HCT116 (cell line): ENCODE results near the gene IQGAP3. TPM values are rescaled to one million over a fixed set of nuclear protein-coding genes. Genes with fewer than 3 reads are reported as not detected.

ENCODE experiments used
- ATAC-seq: fragments of 200-7000 bp; cut with Tn5 transposase; 2 replicates; pipeline ENCODE4 v1.9.1; 2020; ENCODE audit warnings: mild to moderate bottlenecking, moderate library complexity
- BruUV-seq: library from RNA; stranded (reverse); fragments of 400-500 nt; replicated peaks from 2 replicates; lab custom pipeline; 2021; lab: Mats Ljungman, UMichigan
- CTCF ChIA-PET: fragments of 300-600 bp; sonication (Branson Sonifier 250); formaldehyde crosslinking; loops from one replicate; lab custom pipeline; 2021; ENCODE audit warnings: antibody characterized with exemption; lab: Charles Lee
- POLR2A ChIA-PET: fragments of 300-600, 350-600 bp; sonication (Branson Sonifier 250); formaldehyde crosslinking; loops from one replicate; lab custom pipeline; 2021; ENCODE audit warnings: antibody characterized with exemption; lab: Charles Lee
- RAD21 ChIA-PET, 2 experiments: fragments of 300-600 bp; sonication (Branson Sonifier 250); formaldehyde crosslinking; loops; one replicate each; lab custom pipeline; 2023; ENCODE audit warnings: low total read pairs in 2 of 2; ENCODE audit not compliant: uncharacterized antibody in 2 of 2, unreplicated experiment in 2 of 2, low non-redundant PET in 1 of 2; lab: Charles Lee
- DNase-seq: peaks from one replicate; pipeline ENCODE4 v3.0.0-alpha.2; 2010; ENCODE audit warnings: low read depth, low spot score
- H2AFZ ChIP-seq: fragments of 200-600 bp; shearing (Covaris generic), sonication (generic); 2 replicates; pipeline ENCODE4 v1.6.1; 2017; ENCODE audit warnings: low read depth, mixed run types, mixed read lengths, antibody characterized with exemption, low read length; ENCODE audit not compliant: poor library complexity, severe bottlenecking
- H3K27ac ChIP-seq: 2 replicates; pipeline ENCODE4 v1.5.1; 2012; ENCODE audit warnings: low read depth, low read length
- H3K27me3 ChIP-seq: fragments of 200-600 bp; sonication (generic); 2 replicates; pipeline ENCODE4 v1.6.1; 2016; ENCODE audit warnings: mixed run types, low read length, mixed read lengths; ENCODE audit not compliant: insufficient read depth
- H3K36me3 ChIP-seq, 2 experiments: fragments of 200-500 bp in 1 of 2; fragments of 200-600 bp in 1 of 2; sonication (Bioruptor generic) in 1 of 2; sonication (generic) in 1 of 2; 2 replicates each; pipeline versions ENCODE4 v1.5.1 to v1.6.1; 2014 to 2016; ENCODE audit warnings: low read length in 2 of 2, inconsistent platforms in 1 of 2, mixed read lengths in 1 of 2, mixed run types in 1 of 2; ENCODE audit not compliant: insufficient read depth in 2 of 2, control insufficient read depth in 1 of 2
- H3K4me1 ChIP-seq, 2 experiments: fragments of 200-600 bp in 1 of 2; sonication (generic) in 1 of 2; 2 replicates each; pipeline versions ENCODE4 v1.5.1 to v1.6.1; 2012 to 2017; ENCODE audit warnings: low read length in 2 of 2, inconsistent platforms in 1 of 2, mild to moderate bottlenecking in 1 of 2, mixed read lengths in 1 of 2, mixed run types in 1 of 2, moderate library complexity in 1 of 2; ENCODE audit not compliant: insufficient read depth in 2 of 2, control insufficient read depth in 1 of 2
- H3K4me2 ChIP-seq: fragments of 200-600 bp; sonication (generic); 2 replicates; pipeline ENCODE4 v1.6.1; 2017; ENCODE audit warnings: mixed run types, low read length, mixed read lengths
- H3K4me3 ChIP-seq, 2 experiments: fragments of 200-600 bp in 1 of 2; sonication (generic) in 1 of 2; replicated peaks in 1 of 2; 2 replicates each; pipeline ENCODE4 v1.5.1; 2011 to 2016; ENCODE audit warnings: low read length in 2 of 2, control low read depth in 1 of 2, low read depth in 1 of 2, mild to moderate bottlenecking in 1 of 2, mixed read lengths in 1 of 2, mixed run types in 1 of 2
- H3K79me2 ChIP-seq: fragments of 200-600 bp; sonication (generic); 2 replicates; pipeline ENCODE4 v1.6.1; 2017; ENCODE audit warnings: mild to moderate bottlenecking, mixed run types, low read length, moderate library complexity, mixed read lengths; ENCODE audit not compliant: insufficient read depth
- H3K9ac ChIP-seq: fragments of 200-600 bp; sonication (generic); 2 replicates; pipeline ENCODE4 v1.6.1; 2016; ENCODE audit warnings: low read length, mixed read lengths
- H3K9me2 ChIP-seq: fragments of 200-600 bp; sonication (generic), shearing (Covaris generic); 2 replicates; pipeline ENCODE4 v1.6.1; 2017; ENCODE audit warnings: mixed run types, mild to moderate bottlenecking, moderate library complexity; ENCODE audit not compliant: insufficient read depth
- H3K9me3 ChIP-seq, 2 experiments: fragments of 200-500 bp in 1 of 2; fragments of 200-600 bp in 1 of 2; sonication (Bioruptor generic) in 1 of 2; sonication (generic) in 1 of 2; 2 replicates each; pipeline ENCODE4 v1.6.1; 2014 to 2017; ENCODE audit warnings: low read length in 2 of 2, mixed read lengths in 2 of 2, inconsistent platforms in 1 of 2, low read depth in 1 of 2, mild to moderate bottlenecking in 1 of 2, mixed run types in 1 of 2, moderate library complexity in 1 of 2; ENCODE audit not compliant: control insufficient read depth in 1 of 2, insufficient read depth in 1 of 2
- H4K20me1 ChIP-seq: fragments of 200-600 bp; sonication (generic), shearing (Covaris generic); 2 replicates; pipeline ENCODE4 v1.6.1; 2017; ENCODE audit warnings: mixed run types, mild to moderate bottlenecking, moderate library complexity; ENCODE audit not compliant: insufficient read depth
- ATF3 ChIP-seq: IDR thresholded peaks from 2 replicates; pipeline ENCODE4 v1.6.1; 2012
- CBX3 ChIP-seq: IDR thresholded peaks from 2 replicates; pipeline ENCODE4 v1.6.1; 2012; ENCODE audit warnings: low read depth
- ELF1 ChIP-seq: IDR thresholded peaks from 2 replicates; pipeline ENCODE4 v1.6.1; 2012; ENCODE audit warnings: low read depth, borderline replicate concordance
- EZH2 ChIP-seq: fragments of 200-600 bp; sonication (generic); IDR thresholded peaks from 2 replicates; pipeline ENCODE4 v1.6.1; 2017; ENCODE audit warnings: antibody characterized with exemption, mixed run types
- FOSL1 ChIP-seq: IDR thresholded peaks from 2 replicates; pipeline ENCODE4 v1.6.1; 2012; ENCODE audit warnings: low read depth
- POLR2A ChIP-seq: IDR thresholded peaks from 2 replicates; pipeline ENCODE4 v1.7.0; 2011; ENCODE audit warnings: borderline replicate concordance; ENCODE audit not compliant: insufficient read depth, insufficient read length; ENCODE audit errors: extremely low read depth
- POLR2AphosphoS5 ChIP-seq: IDR thresholded peaks from 2 replicates; pipeline ENCODE4 v1.6.1; 2011; ENCODE audit warnings: mild to moderate bottlenecking, low read depth, low read length, moderate library complexity
- RAD21 ChIP-seq: IDR thresholded peaks from 2 replicates; pipeline ENCODE4 v1.6.1; 2012; ENCODE audit warnings: low read depth, mild to moderate bottlenecking
- REST ChIP-seq: IDR thresholded peaks from 2 replicates; pipeline ENCODE4 v1.6.1; 2012; ENCODE audit warnings: low read depth
- SIN3A ChIP-seq: IDR thresholded peaks from 2 replicates; pipeline ENCODE4 v1.6.1; 2012; ENCODE audit warnings: low read depth
- SP1 ChIP-seq: IDR thresholded peaks from 2 replicates; pipeline ENCODE4 v1.6.1; 2012; ENCODE audit warnings: low read depth
- TCF7L2 ChIP-seq: IDR thresholded peaks from 2 replicates; pipeline ENCODE4 v1.7.0; 2011; ENCODE audit warnings: borderline replicate concordance, inconsistent platforms; ENCODE audit not compliant: insufficient read depth, insufficient read length; ENCODE audit errors: extremely low read depth
- YY1 ChIP-seq: IDR thresholded peaks from 2 replicates; pipeline ENCODE4 v1.6.1; 2011; ENCODE audit warnings: low read length, low read depth, moderate library complexity, mild to moderate bottlenecking; ENCODE audit not compliant: insufficient replicate concordance; ENCODE audit errors: extremely low read depth
- ZBTB33 ChIP-seq: IDR thresholded peaks from 2 replicates; pipeline ENCODE4 v1.6.1; 2011; ENCODE audit warnings: mild to moderate bottlenecking, low read length, moderate library complexity; ENCODE audit not compliant: insufficient replicate concordance; ENCODE audit errors: extremely low read depth
- ZFX ChIP-seq: fragments of 450-650 bp; IDR thresholded peaks from 2 replicates; pipeline ENCODE4 v1.6.1; 2017
- ZNF274 ChIP-seq: fragments of 200-500 bp; sonication (Bioruptor generic); IDR thresholded peaks from 2 replicates; pipeline ENCODE4 v1.6.1; 2014; ENCODE audit warnings: mild to moderate bottlenecking, low read depth, low read length, inconsistent platforms
- intact Hi-C: fragments of 100-400 bp; cut with micrococcal nuclease; formaldehyde crosslinking; loops from 2 replicates; pipeline ENCODE4 v1.10.0; 2022
- total RNA-seq: library from RNA; stranded (reverse); gene quantifications from one replicate; pipeline ENCODE4 v1.2.1, GENCODE V29; 2021; ENCODE audit not compliant: unreplicated experiment
- TF ChIP-seq, protein P1 (sequence below), 3 experiments: fragments of 200-600 bp in 1 of 3; sonication (generic) in 1 of 3; IDR thresholded peaks in 2 of 3; conservative IDR thresholded peaks in 1 of 3; 2 replicates each; pipeline ENCODE4 v1.5.1; 2012 to 2017; ENCODE audit warnings: low read depth in 2 of 3, low read length in 2 of 3, antibody characterized with exemption in 1 of 3, borderline replicate concordance in 1 of 3, control low read depth in 1 of 3, mild to moderate bottlenecking in 1 of 3, mixed read lengths in 1 of 3, mixed run types in 1 of 3, moderate library complexity in 1 of 3; ENCODE audit not compliant: insufficient read depth in 1 of 3
- TF ChIP-seq, protein P2 (sequence below): IDR thresholded peaks from 2 replicates; pipeline ENCODE4 v1.6.1; 2012

The IQGAP3 gene
- total RNA-seq, 1 experiment from 2014 or later = 38.8 TPM

DNA sequence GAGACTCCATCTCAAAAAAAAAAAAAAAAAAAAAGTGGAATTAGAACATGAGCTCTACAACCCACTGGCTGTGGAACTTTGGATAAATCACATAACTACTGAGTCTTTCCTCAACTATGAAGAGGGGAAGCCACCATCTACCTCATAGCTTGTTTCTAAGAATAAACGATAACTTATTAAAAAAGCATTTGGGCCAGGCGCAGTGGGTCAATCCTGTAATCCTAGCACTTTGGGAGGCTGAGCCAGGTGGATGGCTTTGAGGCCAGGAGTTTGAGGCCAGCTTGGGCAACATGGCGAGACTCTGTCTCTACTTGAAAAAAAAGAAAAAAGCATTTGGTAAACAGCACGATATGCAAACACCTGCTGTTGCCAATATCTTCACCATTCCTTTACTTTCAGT is 40.0 kb downstream of the IQGAP3 start (continued):
- TF ChIP-seq, protein P1, sequence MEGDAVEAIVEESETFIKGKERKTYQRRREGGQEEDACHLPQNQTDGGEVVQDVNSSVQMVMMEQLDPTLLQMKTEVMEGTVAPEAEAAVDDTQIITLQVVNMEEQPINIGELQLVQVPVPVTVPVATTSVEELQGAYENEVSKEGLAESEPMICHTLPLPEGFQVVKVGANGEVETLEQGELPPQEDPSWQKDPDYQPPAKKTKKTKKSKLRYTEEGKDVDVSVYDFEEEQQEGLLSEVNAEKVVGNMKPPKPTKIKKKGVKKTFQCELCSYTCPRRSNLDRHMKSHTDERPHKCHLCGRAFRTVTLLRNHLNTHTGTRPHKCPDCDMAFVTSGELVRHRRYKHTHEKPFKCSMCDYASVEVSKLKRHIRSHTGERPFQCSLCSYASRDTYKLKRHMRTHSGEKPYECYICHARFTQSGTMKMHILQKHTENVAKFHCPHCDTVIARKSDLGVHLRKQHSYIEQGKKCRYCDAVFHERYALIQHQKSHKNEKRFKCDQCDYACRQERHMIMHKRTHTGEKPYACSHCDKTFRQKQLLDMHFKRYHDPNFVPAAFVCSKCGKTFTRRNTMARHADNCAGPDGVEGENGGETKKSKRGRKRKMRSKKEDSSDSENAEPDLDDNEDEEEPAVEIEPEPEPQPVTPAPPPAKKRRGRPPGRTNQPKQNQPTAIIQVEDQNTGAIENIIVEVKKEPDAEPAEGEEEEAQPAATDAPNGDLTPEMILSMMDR (IDR thresholded peaks at IDR 0.05 in 2 of 3, conservative IDR thresholded peaks at IDR 0.05 in 1 of 3; ENCODE audit: borderline replicate concordance in 1 of 3, insufficient read depth in 1 of 3, low read depth in 2 of 3, low read length in 2 of 3) = no peak
- TF ChIP-seq EZH2 (no peak), ZNF274 (no peak), SIN3A (no peak), SP1 (no peak), CBX3 (no peak)

- Histone ChIP-seq H3K27ac (no peak overlapping the region), H3K9me3 (no peaks in the 10 kb centered on the region), H2AFZ (no peak overlapping the region), H3K4me1 (no peaks in the 10 kb centered on the region; a peak in 1 of 4 replicates), H3K9me2 (no peaks in the 10 kb centered on the region), H3K4me3 (no peak overlapping the region), H3K36me3 (peaks cover 24 to 51% of the 10 kb centered on the region in 2 experiments; a peak in 3 of 4 replicates), H3K79me2 (no peaks in the 10 kb centered on the region), H4K20me1 (no peaks in the 10 kb centered on the region), H3K27me3 (no peaks in the 10 kb centered on the region), H3K4me2 (no peak overlapping the region), H3K9ac (no peak overlapping the region)
- TF ChIP-seq FOSL1 (no peak), YY1 (no peak), ZBTB33 (no peak), RAD21 (no peak), TCF7L2 (no peak), ATF3 (no peak), POLR2AphosphoS5 (no peak), POLR2A (no peak), SP1 (no peak), EZH2 (no peak), ZFX (no peak), ELF1 (no peak), CBX3 (no peak), SIN3A (no peak), REST (no peak), ZNF274 (no peak)
- TF ChIP-seq, protein P2, sequence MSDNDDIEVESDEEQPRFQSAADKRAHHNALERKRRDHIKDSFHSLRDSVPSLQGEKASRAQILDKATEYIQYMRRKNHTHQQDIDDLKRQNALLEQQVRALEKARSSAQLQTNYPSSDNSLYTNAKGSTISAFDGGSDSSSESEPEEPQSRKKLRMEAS = no peak
- CTCF ChIA-PET = no interaction called here
- POLR2A ChIA-PET = no interaction called here
- BruUV-seq = no TSS peak
- ATAC-seq = no peak
- DNase-seq = no peak
- intact Hi-C loops = no loop called here
- RAD21 ChIA-PET = no interaction called here
Observed at GRCh38 chr1:156530006-156530405, 42.4 kb downstream of the IQGAP3 start.
